Stimulated activated CD4-positive, alpha-beta T cell treated with anti-CD3 and anti-CD28 coated beads, Interleukin-12 subunit alpha, Interleukin-12 subunit beta, amount 100 ng/mL, for 24 hours (primary cell): ENCODE data around the gene TMEM123.
"Not testable (repeated sequence)": the region's sequence is repeated elsewhere in the genome, so short reads cannot be mapped to it uniquely, and the experiment has no call there.

Source experiments
- DNase-seq, 2 experiments: peaks; one replicate each; pipeline ENCODE4 v3.0.0-alpha.2; 2020; ENCODE audit warnings: low read depth in 2 of 2

TMEM123 gene

GRCh38 chr11:102448869-102449224 is 3.7 kb downstream of the TMEM123 start:
- no peak for DNase-seq

- DNase-seq, result no peak
These were observed 4.4 kb downstream of the TMEM123 start for GRCh38 chr11:102447941-102448868.

GRCh38 chr11:102447193-102447592 is 5.4 kb downstream of the TMEM123 start:
- DNase-seq, result no peak

GRCh38 chr11:102446606-102447005 is 6.0 kb downstream of the TMEM123 start:
- no peak for DNase-seq

GRCh38 chr11:102444693-102445092 is 7.9 kb downstream of the TMEM123 start:
- DNase-seq, result not testable (repeated sequence)

GRCh38 chr11:102444142-102444541 is 8.4 kb downstream of the TMEM123 start:
- not testable (repeated sequence) for DNase-seq

GRCh38 chr11:102439063-102439363 is 13.6 kb downstream of the TMEM123 start:
- DNase-seq, result not testable (repeated sequence)

- no peak for DNase-seq
These were observed 14.1 kb downstream of the TMEM123 start for GRCh38 chr11:102438311-102439062.

GRCh38 chr11:102437727-102438126 is 14.8 kb downstream of the TMEM123 start:
- no peak for DNase-seq

- no peak for DNase-seq
These were observed 15.6 kb downstream of the TMEM123 start for GRCh38 chr11:102436976-102437375.

- DNase-seq, result no peak
These were observed 16.0 kb downstream of the TMEM123 start for GRCh38 chr11:102436561-102436960.

GRCh38 chr11:102435688-102436087 is 16.9 kb downstream of the TMEM123 start:
- no peak for DNase-seq

GRCh38 chr11:102433571-102433970 is 19.0 kb downstream of the TMEM123 start:
- not testable (repeated sequence) for DNase-seq

GRCh38 chr11:102432560-102432959 is 20.0 kb downstream of the TMEM123 start:
- DNase-seq, result not testable (repeated sequence)

GRCh38 chr11:102431404-102431803 is 21.2 kb downstream of the TMEM123 start:
- DNase-seq, result no peak

- no peak for DNase-seq
These were observed 22.3 kb downstream of the TMEM123 start for GRCh38 chr11:102430158-102430836.

- no peak for DNase-seq
These were observed 22.9 kb downstream of the TMEM123 start for GRCh38 chr11:102429691-102430090.

GRCh38 chr11:102429226-102429625 is 23.3 kb downstream of the TMEM123 start:
- DNase-seq, result no peak

- no peak for DNase-seq
These were observed 23.9 kb downstream of the TMEM123 start for GRCh38 chr11:102428696-102429095.

- DNase-seq, result no peak
These were observed 25.5 kb downstream of the TMEM123 start for GRCh38 chr11:102427068-102427467.

GRCh38 chr11:102426570-102426969 is 26.0 kb downstream of the TMEM123 start:
- no peak for DNase-seq

- no peak for DNase-seq
These were observed 26.6 kb downstream of the TMEM123 start for GRCh38 chr11:102426000-102426399.
